SK-N-SH treated with all-trans-retinoic acid at 6 μM for 48 hours (cell line): ENCODE measurements around the gene SUSD6.

Experiments used
- CREB5 ChIP-seq: fragments of 250-450 bp; sonication (Bioruptor Pico); IDR thresholded peaks from 2 replicates; pipeline ENCODE4 v1.5.1; 2020; ENCODE audit warnings: low read depth, mild to moderate bottlenecking, moderate library complexity
- CSDC2 ChIP-seq: fragments of 250-450 bp; sonication (Bioruptor Pico); IDR thresholded peaks from 2 replicates; pipeline ENCODE4 v1.5.0; 2020; ENCODE audit warnings: mild to moderate bottlenecking, moderate library complexity
- GLIS3 ChIP-seq: fragments of 250-450 bp; sonication (Bioruptor Pico); IDR thresholded peaks from 2 replicates; pipeline ENCODE4 v1.5.0; 2020; ENCODE audit warnings: mild to moderate bottlenecking, moderate library complexity
- RARB ChIP-seq: fragments of 250-450 bp; sonication (Bioruptor Pico); IDR thresholded peaks from 2 replicates; pipeline ENCODE4 v1.8.0; 2021; ENCODE audit warnings: mild to moderate bottlenecking, moderate library complexity
- SNAI2 ChIP-seq: fragments of 250-450 bp; sonication (Bioruptor Pico); IDR thresholded peaks from 2 replicates; pipeline ENCODE4 v1.5.0; 2020; ENCODE audit warnings: mild to moderate bottlenecking, moderate library complexity
- ZFP3 ChIP-seq: fragments of 250-450 bp; sonication (Bioruptor Pico); IDR thresholded peaks from 2 replicates; pipeline ENCODE4 v1.5.0; 2020; ENCODE audit warnings: mild to moderate bottlenecking, moderate library complexity
- ZNF70 ChIP-seq: fragments of 450-650 bp; formaldehyde crosslinking; IDR thresholded peaks from 2 replicates; pipeline ENCODE4 v1.5.0; 2020; ENCODE audit warnings: mild to moderate bottlenecking, moderate library complexity
- TF ChIP-seq, protein P1 (sequence below): fragments of 250-450 bp; sonication (Bioruptor Pico); IDR thresholded peaks from 2 replicates; pipeline ENCODE4 v1.8.0; 2021; ENCODE audit warnings: low read depth, mild to moderate bottlenecking, moderate library complexity, borderline replicate concordance

GRCh38 chr14:69710378-69710777 lies 99.0 kb downstream of the SUSD6 start:
- TF ChIP-seq CSDC2, result no peak
- no peak for TF ChIP-seq ZNF70
- no peak for TF ChIP-seq GLIS3 (CRISPR knock-in tag)
- TF ChIP-seq, protein P1, sequence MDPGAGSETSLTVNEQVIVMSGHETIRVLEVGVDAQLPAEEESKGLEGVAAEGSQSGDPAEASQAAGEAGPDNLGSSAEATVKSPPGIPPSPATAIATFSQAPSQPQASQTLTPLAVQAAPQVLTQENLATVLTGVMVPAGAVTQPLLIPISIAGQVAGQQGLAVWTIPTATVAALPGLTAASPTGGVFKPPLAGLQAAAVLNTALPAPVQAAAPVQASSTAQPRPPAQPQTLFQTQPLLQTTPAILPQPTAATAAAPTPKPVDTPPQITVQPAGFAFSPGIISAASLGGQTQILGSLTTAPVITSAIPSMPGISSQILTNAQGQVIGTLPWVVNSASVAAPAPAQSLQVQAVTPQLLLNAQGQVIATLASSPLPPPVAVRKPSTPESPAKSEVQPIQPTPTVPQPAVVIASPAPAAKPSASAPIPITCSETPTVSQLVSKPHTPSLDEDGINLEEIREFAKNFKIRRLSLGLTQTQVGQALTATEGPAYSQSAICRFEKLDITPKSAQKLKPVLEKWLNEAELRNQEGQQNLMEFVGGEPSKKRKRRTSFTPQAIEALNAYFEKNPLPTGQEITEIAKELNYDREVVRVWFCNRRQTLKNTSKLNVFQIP (CRISPR knock-in tag), result no peak
- no peak for TF ChIP-seq SNAI2 (CRISPR knock-in tag)
- TF ChIP-seq CREB5 (CRISPR knock-in tag), result no peak
- TF ChIP-seq ZFP3 (CRISPR knock-in tag), result no peak
- TF ChIP-seq RARB (CRISPR knock-in tag), result no peak
